ENCODE data around the gene ARFIP2. TPM values are rescaled to one million over a fixed set of nuclear protein-coding genes. Genes with fewer than 3 reads are reported as not detected.

Gene ARFIP2
- total RNA-seq, 5 donors from 2014 or later (not counting 1 experiment from before 2014, with no cell fraction given), result 47.3 to 61.9 (median 50.0) TPM

DNA sequence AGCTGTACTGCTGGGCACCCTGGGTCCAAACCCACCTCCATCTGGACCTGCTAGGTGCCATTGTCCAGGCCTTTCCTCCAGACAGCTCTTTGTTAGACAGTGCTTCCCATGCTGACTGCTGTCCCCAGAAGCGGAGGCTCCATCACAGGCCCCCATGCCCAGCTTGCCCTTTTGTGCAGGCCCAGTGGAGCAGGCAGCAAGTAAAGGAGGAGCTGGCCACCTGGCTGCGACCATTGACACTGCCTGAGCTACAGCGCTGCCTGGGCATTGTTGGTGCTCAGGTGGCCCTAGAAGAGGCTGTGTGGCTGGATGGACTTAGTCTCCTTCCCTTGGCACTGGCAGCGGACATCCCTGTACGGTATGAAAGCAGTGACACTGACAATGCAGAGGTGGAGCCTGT lies 17.4 kb upstream of the ARFIP2 start:
- Mint-ChIP-seq H3K4me1 (peaks cover 0 to 7% (median 4%) of the 10 kb centered on the region in 3 donors), H3K27ac (no peak overlapping the region), H3K36me3 (peaks cover 49% of the 10 kb centered on the region)

DNA sequence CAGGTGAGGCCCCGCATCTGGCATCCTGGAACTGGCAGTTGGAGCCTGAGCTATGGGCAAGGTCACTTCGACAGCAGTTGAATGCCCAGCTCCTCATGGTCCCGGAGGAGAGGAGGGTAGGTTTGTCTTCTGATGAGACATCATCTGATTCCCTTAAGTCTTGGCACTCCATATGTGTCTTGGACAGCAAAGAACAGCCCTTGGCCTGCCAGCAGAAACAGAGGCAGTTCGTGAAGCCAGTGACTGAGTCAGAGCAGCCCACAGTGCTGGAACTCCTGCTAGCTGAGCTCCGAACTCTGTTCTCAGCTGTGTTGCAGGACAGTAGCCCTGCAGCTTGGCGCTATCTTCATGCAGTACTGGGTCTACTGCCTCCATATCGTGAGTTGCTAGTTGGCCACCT lies 17.0 kb upstream of the ARFIP2 start:
- Histone ChIP-seq H3K9me3 (no peaks in the 10 kb centered on the region), H3K27me3 (replicated peaks in 1 of 2; ENCODE audit: control insufficient read depth in 2 of 2, extremely low read depth in 1 of 2, insufficient read depth in 2 of 2, low read length in 1 of 2) (no peaks in the 10 kb centered on the region), H3K36me3 (ENCODE audit: control insufficient read depth in 2 of 2, extremely low read depth in 1 of 2, insufficient read depth in 1 of 2, low read length in 1 of 2) (peaks cover 3 to 29% of the 10 kb centered on the region in 2 donors), H3K4me3 (ENCODE audit: control insufficient read depth in 1 of 2, extremely low read depth in 1 of 2, low read length in 1 of 2) (no peak overlapping the region), H3K27ac (ENCODE audit: low read length) (no peak overlapping the region), H3K4me1 (ENCODE audit: control insufficient read depth in 1 of 2, extremely low read depth in 1 of 2, insufficient read depth in 2 of 2, low read length in 2 of 2) (no peaks in the 10 kb centered on the region)
- Mint-ChIP-seq H3K27ac (no peak overlapping the region), H3K36me3 (peaks cover 44% of the 10 kb centered on the region), H3K4me3 (no peak overlapping the region), H3K9me3 (no peaks in the 10 kb centered on the region), H3K27me3 (no peaks in the 10 kb centered on the region), H3K4me1 (peaks cover 0 to 7% (median 5%) of the 10 kb centered on the region in 3 donors)
- ChIA-PET CTCF (no interaction called here), POLR2A (no interaction called here)
- no peak for DNase-seq
- 78% methylated on average over 6 of the region's 7 CpGs for WGBS (ENCODE audit: insufficient coverage)
- no peak for ATAC-seq (replicated peaks in 1 of 4)

More for the DNA sequence above, 17.4 kb upstream of the ARFIP2 start:
- Histone ChIP-seq H3K4me1 (ENCODE audit: control insufficient read depth in 1 of 2, extremely low read depth in 1 of 2, insufficient read depth in 2 of 2, low read length in 2 of 2) (no peaks in the 10 kb centered on the region), H3K9me3 (no peaks in the 10 kb centered on the region), H3K36me3 (ENCODE audit: control insufficient read depth in 2 of 2, extremely low read depth in 1 of 2, insufficient read depth in 1 of 2, low read length in 1 of 2) (peaks cover 3 to 28% of the 10 kb centered on the region in 2 donors), H3K4me3 (ENCODE audit: control insufficient read depth in 1 of 2, extremely low read depth in 1 of 2, low read length in 1 of 2) (no peak overlapping the region), H3K27ac (ENCODE audit: low read length) (no peak overlapping the region), H3K27me3 (replicated peaks in 1 of 2; ENCODE audit: control insufficient read depth in 2 of 2, extremely low read depth in 1 of 2, insufficient read depth in 2 of 2, low read length in 1 of 2) (no peaks in the 10 kb centered on the region)
- 98% methylated on average over 4 of the region's 5 CpGs for WGBS (ENCODE audit: insufficient coverage)
- Mint-ChIP-seq H3K9me3 (no peaks in the 10 kb centered on the region), H3K27me3 (no peaks in the 10 kb centered on the region), H3K4me3 (no peak overlapping the region)
- DNase-seq (no peak), ATAC-seq (replicated peaks in 1 of 4) (no peak)
- CTCF ChIA-PET, result no interaction called here
- POLR2A ChIA-PET, result no interaction called here

DNA sequence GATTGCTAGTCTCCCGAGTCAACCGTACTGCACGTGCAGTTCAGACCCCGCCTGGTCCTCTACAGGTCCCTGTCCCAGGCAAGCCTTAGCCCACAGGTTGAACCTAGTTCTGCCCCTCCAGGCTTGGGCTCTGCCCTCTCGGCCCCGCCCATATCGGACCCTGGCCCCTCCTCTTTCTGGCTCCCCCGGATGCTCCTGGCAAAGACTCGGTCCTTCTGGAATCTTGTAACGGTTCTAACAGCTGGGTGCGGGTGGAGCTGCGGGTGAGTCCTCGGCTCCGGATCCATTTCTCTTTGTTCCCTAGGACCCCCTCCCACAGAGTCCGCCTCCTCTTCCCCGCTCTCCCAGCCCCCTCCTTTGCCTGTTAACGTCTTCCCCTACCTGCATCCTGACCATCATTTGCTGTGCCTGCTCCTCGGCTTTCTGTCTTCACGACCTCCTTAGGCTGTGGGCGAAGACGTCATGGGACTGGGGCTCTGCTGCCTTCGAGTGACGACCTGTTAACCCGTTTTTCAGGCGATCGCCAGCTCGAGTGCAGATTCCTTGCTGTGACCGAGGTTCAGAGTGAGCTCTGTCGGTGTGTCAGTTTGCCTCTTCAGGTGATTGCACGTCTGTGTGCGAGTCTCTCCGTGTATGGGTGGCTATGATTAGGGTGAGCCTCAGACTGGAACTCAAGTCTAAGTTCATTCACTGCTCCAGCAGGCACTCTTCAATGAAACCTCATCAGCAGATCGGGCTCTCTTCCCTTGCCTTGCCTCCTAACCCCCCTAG lies 16.1 kb upstream of the ARFIP2 start, which contains the start of gene DNHD1:
DNHD1 (plus strand) TSS at position 212 of the 771 bp plus-strand sequence. CDS start 936 bp downstream, outside the sequence.
- H3K36me3 ChIP-seq (ENCODE audit: control insufficient read depth in 2 of 2, extremely low read depth in 1 of 2, insufficient read depth in 1 of 2, low read length in 1 of 2), result peaks cover 0 to 30% of the 10 kb centered on the region in 2 donors
- peaks cover 41% of the 10 kb centered on the region for H3K36me3 Mint-ChIP-seq
- no peak within 1 kb of the TSS for H3K4me3 Mint-ChIP-seq
- no peaks in the 10 kb centered on the region for H3K27me3 ChIP-seq (replicated peaks in 1 of 2; ENCODE audit: control insufficient read depth in 2 of 2, extremely low read depth in 1 of 2, insufficient read depth in 2 of 2, low read length in 1 of 2)
- 93% methylated on average over 31 of the region's 33 CpGs for WGBS (ENCODE audit: insufficient coverage)
- DNase-seq (no peak), ATAC-seq (replicated peaks in 1 of 4) (no peak)
- no peak within 1 kb of the TSS for H3K4me3 ChIP-seq (ENCODE audit: control insufficient read depth in 1 of 2, extremely low read depth in 1 of 2, low read length in 1 of 2)
- no peaks in the 10 kb centered on the region for H3K4me1 ChIP-seq (ENCODE audit: control insufficient read depth in 1 of 2, extremely low read depth in 1 of 2, insufficient read depth in 2 of 2, low read length in 2 of 2)
- CTCF ChIA-PET, result interaction anchor here (0.6 to 0.7 kb wide), 2 partner anchors 23 to 119 kb away, joined by 3 to 6 read pairs; no protein-coding TSS in a partner anchor
- H3K9me3 Mint-ChIP-seq, result no peaks in the 10 kb centered on the region
- no peaks in the 10 kb centered on the region for H3K27me3 Mint-ChIP-seq
- H3K27ac ChIP-seq (ENCODE audit: low read length), result no peak within 1 kb of the TSS
- peaks cover 0 to 9% (median 8%) of the 10 kb centered on the region in 3 donors for H3K4me1 Mint-ChIP-seq
- H3K9me3 ChIP-seq, result no peaks in the 10 kb centered on the region
- no peak within 1 kb of the TSS for H3K27ac Mint-ChIP-seq
- POLR2A ChIA-PET, result no interaction called here

DNA sequence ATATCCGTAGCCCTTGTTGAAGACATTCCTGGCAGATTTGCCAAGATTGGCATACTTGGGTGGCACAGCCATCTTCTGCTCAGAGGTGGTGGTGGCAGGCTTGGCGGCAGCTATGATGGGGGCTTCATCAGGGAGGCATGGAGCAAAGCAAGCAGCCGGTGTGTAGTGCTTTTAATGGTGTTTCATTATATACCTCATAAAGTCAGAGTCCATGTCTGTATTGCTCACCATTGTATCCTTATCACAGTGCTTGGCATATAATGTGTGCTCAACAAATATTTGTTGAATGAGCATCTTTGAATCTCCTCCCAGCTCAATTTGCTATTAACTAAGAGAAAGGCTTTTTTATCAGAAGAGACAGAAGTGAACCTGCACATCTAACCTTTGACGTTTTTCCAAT lies 8.2 kb upstream of the ARFIP2 start:
- ChIA-PET CTCF (interaction anchor here in 1 of 2 donors (1.2 kb wide), 1 partner anchor 99 kb away, joined by 5 read pairs; the partner anchor contains the start of gene SMPD1), POLR2A (interaction anchor here in 1 of 2 donors (1.0 to 1.1 kb wide), 2 partner anchors 8 to 99 kb away, joined by 3 to 4 read pairs; partner anchors contain the start of genes ARFIP2, SMPD1 and TIMM10B)
- H3K27me3 Mint-ChIP-seq, result no peaks in the 10 kb centered on the region
- H3K4me3 ChIP-seq (ENCODE audit: control insufficient read depth in 1 of 2, extremely low read depth in 1 of 2, low read length in 1 of 2), result no peak overlapping the region
- H3K4me1 ChIP-seq (ENCODE audit: control insufficient read depth in 1 of 2, extremely low read depth in 1 of 2, insufficient read depth in 2 of 2, low read length in 2 of 2), result no peaks in the 10 kb centered on the region
- H3K27ac ChIP-seq (ENCODE audit: low read length), result no peak overlapping the region
- peaks cover 3 to 59% of the 10 kb centered on the region in 2 donors for H3K36me3 ChIP-seq (ENCODE audit: control insufficient read depth in 2 of 2, extremely low read depth in 1 of 2, insufficient read depth in 1 of 2, low read length in 1 of 2)
- H3K4me1 Mint-ChIP-seq, result peaks cover 5 to 15% (median 7%) of the 10 kb centered on the region in 3 donors
- H3K4me3 Mint-ChIP-seq, result no peak overlapping the region
- WGBS (ENCODE audit: insufficient coverage), result 100% methylated on average over 2 of the region's 4 CpGs
- H3K9me3 ChIP-seq, result no peaks in the 10 kb centered on the region
- no peak overlapping the region for H3K27ac Mint-ChIP-seq
- H3K36me3 Mint-ChIP-seq, result peaks cover 10% of the 10 kb centered on the region
- ATAC-seq (replicated peaks in 1 of 4), result no peak
- no peaks in the 10 kb centered on the region for H3K9me3 Mint-ChIP-seq
- H3K27me3 ChIP-seq (replicated peaks in 1 of 2; ENCODE audit: control insufficient read depth in 2 of 2, extremely low read depth in 1 of 2, insufficient read depth in 2 of 2, low read length in 1 of 2), result no peaks in the 10 kb centered on the region
- no peak for DNase-seq

DNA sequence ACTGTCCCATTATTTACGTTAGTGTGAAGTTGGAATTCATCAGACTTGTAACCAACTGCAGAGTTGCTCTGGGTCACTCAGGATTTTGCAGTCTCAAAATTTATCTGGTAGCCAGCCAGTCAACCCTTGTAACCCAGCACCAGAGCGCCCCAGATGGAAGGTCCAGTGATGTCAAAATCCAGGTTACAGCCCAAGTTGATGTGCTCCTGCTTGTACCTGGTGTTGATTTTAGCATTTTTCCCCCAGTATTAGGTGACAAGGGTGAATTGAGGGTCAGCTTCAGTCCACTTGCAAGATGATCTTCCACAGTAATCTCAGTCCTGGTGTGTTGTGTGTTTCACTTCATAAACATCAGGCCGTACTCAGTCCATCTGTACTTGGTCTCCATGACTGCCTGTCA lies 7.7 kb upstream of the ARFIP2 start:
- Mint-ChIP-seq H3K4me3 (no peak overlapping the region), H3K36me3 (peaks cover 10% of the 10 kb centered on the region), H3K27ac (no peak overlapping the region), H3K4me1 (peaks cover 5 to 15% (median 7%) of the 10 kb centered on the region in 3 donors), H3K27me3 (no peaks in the 10 kb centered on the region), H3K9me3 (no peaks in the 10 kb centered on the region)
- no peak for DNase-seq
- no peaks in the 10 kb centered on the region for H3K9me3 ChIP-seq
- no peak overlapping the region for H3K4me3 ChIP-seq (ENCODE audit: control insufficient read depth in 1 of 2, extremely low read depth in 1 of 2, low read length in 1 of 2)
- peaks cover 3 to 59% of the 10 kb centered on the region in 2 donors for H3K36me3 ChIP-seq (ENCODE audit: control insufficient read depth in 2 of 2, extremely low read depth in 1 of 2, insufficient read depth in 1 of 2, low read length in 1 of 2)
- POLR2A ChIA-PET, result interaction anchor here in 1 of 2 donors (1.0 kb wide), 1 partner anchor 99 kb away, joined by 4 read pairs; the partner anchor contains the start of gene SMPD1
- H3K27me3 ChIP-seq (replicated peaks in 1 of 2; ENCODE audit: control insufficient read depth in 2 of 2, extremely low read depth in 1 of 2, insufficient read depth in 2 of 2, low read length in 1 of 2), result no peaks in the 10 kb centered on the region
- CTCF ChIA-PET, result interaction anchor here in 1 of 2 donors (1.2 kb wide), 1 partner anchor 98 kb away, joined by 5 read pairs; the partner anchor contains the start of gene SMPD1
- 100% methylated on average over 2 of the region's 3 CpGs for WGBS (ENCODE audit: insufficient coverage)
- no peaks in the 10 kb centered on the region for H3K4me1 ChIP-seq (ENCODE audit: control insufficient read depth in 1 of 2, extremely low read depth in 1 of 2, insufficient read depth in 2 of 2, low read length in 2 of 2)
- ATAC-seq (replicated peaks in 1 of 4), result no peak
- no peak overlapping the region for H3K27ac ChIP-seq (ENCODE audit: low read length)

DNA sequence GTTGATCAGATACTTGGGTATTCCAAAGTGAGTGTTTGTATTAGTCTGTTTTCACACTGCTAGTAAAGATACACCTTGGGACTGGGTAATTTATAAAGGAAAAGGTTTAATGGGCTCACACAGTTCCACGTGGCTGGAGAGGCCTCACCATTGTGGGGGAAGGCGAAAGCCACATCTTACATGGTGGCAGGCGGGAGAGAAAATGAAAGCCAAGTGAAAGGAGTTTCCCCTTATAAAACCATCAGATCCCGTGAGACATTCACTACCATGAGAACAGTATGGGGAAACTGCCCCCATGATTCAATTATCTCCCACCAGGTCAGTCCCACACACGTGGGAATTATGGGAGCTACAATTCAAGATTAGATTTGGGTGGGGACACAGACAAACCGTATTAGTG lies 7.2 kb upstream of the ARFIP2 start:
- POLR2A ChIA-PET, result no interaction called here

More for the DNA sequence above, 7.2 kb upstream of the ARFIP2 start:
- Histone ChIP-seq H3K9me3 (no peaks in the 10 kb centered on the region), H3K4me1 (ENCODE audit: control insufficient read depth in 1 of 2, extremely low read depth in 1 of 2, insufficient read depth in 2 of 2, low read length in 2 of 2) (no peaks in the 10 kb centered on the region), H3K36me3 (ENCODE audit: control insufficient read depth in 2 of 2, extremely low read depth in 1 of 2, insufficient read depth in 1 of 2, low read length in 1 of 2) (peaks cover 5 to 64% of the 10 kb centered on the region in 2 donors), H3K27me3 (replicated peaks in 1 of 2; ENCODE audit: control insufficient read depth in 2 of 2, extremely low read depth in 1 of 2, insufficient read depth in 2 of 2, low read length in 1 of 2) (no peaks in the 10 kb centered on the region), H3K27ac (ENCODE audit: low read length) (no peak overlapping the region), H3K4me3 (ENCODE audit: control insufficient read depth in 1 of 2, extremely low read depth in 1 of 2, low read length in 1 of 2) (no peak overlapping the region)
- CTCF ChIA-PET, result interaction anchor here in 1 of 2 donors (0.6 kb wide), 1 partner anchor 128 kb away, joined by 4 read pairs; no protein-coding TSS in a partner anchor
- no peak overlapping the region for H3K27ac Mint-ChIP-seq
- H3K36me3 Mint-ChIP-seq, result peaks cover 14% of the 10 kb centered on the region
- no peak for ATAC-seq (replicated peaks in 1 of 4)
- no peaks in the 10 kb centered on the region for H3K9me3 Mint-ChIP-seq
- H3K4me1 Mint-ChIP-seq, result peaks cover 9 to 16% (median 11%) of the 10 kb centered on the region in 3 donors
- H3K4me3 Mint-ChIP-seq, result no peak overlapping the region
- H3K27me3 Mint-ChIP-seq, result no peaks in the 10 kb centered on the region
- no CpG with 5 or more reads among the region's 6 CpGs for WGBS (ENCODE audit: insufficient coverage)
- DNase-seq, result no peak
